A549 (cell line): ENCODE results near the gene LGI2.

ENCODE experiments used
- EHMT2 ChIP-seq: fragments of 200-600 bp; sonication (generic); IDR thresholded peaks from 2 replicates; pipeline ENCODE4 v1.6.1; 2016; ENCODE audit warnings: antibody characterized with exemption, low read depth, mild to moderate bottlenecking, moderate library complexity
- FOXS1 ChIP-seq: fragments of 250-450 bp; sonication (Bioruptor Pico); IDR thresholded peaks from 2 replicates; pipeline ENCODE4 v1.5.0; 2020; ENCODE audit warnings: mild to moderate bottlenecking, moderate library complexity
- RFX5 ChIP-seq: fragments of 450-650 bp; IDR thresholded peaks from 2 replicates; pipeline ENCODE4 v1.7.1; 2014; ENCODE audit warnings: antibody characterized with exemption, mild to moderate bottlenecking, moderate library complexity
- TF ChIP-seq, protein P1 (sequence below): fragments of >200 bp; sonication (Bioruptor Twin); formaldehyde crosslinking; IDR thresholded peaks from 3 replicates; pipeline ENCODE4 v1.5.1; 2016

DNA sequence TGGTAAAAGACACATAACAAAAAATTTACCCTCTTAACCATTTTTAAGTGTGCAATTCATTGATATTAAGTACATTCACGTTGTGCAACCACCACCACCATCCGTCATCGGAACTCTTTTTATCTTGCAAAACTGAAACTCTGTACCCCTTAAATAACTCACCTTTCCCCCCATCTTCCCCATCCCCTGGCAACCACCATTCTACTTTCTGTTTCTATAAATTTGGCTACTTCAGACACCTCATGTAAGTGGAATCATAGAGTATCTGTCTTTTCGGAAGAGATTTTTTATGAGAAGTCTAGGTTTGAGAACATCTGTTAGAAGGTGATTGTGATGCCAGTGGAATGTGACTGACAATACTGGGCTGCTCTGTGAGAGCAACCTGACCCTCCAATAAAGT lies 78.1 kb downstream of the LGI2 start:
- TF ChIP-seq FOXS1 (CRISPR knock-in tag) (no peak), RFX5 (no peak), EHMT2 (no peak)
- TF ChIP-seq, protein P1, sequence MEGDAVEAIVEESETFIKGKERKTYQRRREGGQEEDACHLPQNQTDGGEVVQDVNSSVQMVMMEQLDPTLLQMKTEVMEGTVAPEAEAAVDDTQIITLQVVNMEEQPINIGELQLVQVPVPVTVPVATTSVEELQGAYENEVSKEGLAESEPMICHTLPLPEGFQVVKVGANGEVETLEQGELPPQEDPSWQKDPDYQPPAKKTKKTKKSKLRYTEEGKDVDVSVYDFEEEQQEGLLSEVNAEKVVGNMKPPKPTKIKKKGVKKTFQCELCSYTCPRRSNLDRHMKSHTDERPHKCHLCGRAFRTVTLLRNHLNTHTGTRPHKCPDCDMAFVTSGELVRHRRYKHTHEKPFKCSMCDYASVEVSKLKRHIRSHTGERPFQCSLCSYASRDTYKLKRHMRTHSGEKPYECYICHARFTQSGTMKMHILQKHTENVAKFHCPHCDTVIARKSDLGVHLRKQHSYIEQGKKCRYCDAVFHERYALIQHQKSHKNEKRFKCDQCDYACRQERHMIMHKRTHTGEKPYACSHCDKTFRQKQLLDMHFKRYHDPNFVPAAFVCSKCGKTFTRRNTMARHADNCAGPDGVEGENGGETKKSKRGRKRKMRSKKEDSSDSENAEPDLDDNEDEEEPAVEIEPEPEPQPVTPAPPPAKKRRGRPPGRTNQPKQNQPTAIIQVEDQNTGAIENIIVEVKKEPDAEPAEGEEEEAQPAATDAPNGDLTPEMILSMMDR = no peak
